Measurements from ENCODE around the gene TM2D1.

DNA sequence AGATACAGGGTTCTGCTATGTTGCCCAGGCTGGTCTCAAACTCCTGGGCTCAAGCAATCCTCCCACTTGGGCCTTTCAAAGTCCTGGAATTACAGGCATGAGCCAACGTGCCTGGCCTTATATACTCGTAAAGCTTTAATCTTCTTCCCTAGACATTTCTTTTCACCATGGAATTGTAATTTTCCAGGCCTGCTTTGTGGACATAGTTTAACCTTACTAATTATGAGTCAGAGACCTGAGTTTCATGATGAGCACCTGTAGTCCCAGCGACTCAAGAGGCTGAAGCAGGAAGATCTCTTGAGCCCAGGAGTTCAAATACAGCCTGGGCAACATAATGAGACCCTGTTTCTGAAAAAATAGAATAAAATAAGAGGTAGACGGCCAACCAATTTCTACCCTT, 29.6 kb upstream of the TM2D1 start:
- TF ChIP-seq EZH2phosphoT487 (conservative IDR thresholded peaks at IDR 0.05; ENCODE audit: low read length): no peak
- TF ChIP-seq, protein P1, sequence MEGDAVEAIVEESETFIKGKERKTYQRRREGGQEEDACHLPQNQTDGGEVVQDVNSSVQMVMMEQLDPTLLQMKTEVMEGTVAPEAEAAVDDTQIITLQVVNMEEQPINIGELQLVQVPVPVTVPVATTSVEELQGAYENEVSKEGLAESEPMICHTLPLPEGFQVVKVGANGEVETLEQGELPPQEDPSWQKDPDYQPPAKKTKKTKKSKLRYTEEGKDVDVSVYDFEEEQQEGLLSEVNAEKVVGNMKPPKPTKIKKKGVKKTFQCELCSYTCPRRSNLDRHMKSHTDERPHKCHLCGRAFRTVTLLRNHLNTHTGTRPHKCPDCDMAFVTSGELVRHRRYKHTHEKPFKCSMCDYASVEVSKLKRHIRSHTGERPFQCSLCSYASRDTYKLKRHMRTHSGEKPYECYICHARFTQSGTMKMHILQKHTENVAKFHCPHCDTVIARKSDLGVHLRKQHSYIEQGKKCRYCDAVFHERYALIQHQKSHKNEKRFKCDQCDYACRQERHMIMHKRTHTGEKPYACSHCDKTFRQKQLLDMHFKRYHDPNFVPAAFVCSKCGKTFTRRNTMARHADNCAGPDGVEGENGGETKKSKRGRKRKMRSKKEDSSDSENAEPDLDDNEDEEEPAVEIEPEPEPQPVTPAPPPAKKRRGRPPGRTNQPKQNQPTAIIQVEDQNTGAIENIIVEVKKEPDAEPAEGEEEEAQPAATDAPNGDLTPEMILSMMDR (IDR thresholded peaks at IDR 0.05; ENCODE audit: insufficient read depth, low read length, poor library complexity, severe bottlenecking): no peak

Data from SU-DHL-6 (cell line).